Activated T-cell treated with anti-CD3 and anti-CD28 coated beads, Interleukin-2, amount 50 U/mL, for 24 hours (primary cell): ENCODE measurements around the gene TNFSF12.

Source experiments
- DNase-seq: peaks from one replicate; pipeline ENCODE4 v3.0.0-alpha.2; 2020
- H3K27ac Mint-ChIP-seq: 2 replicates; pipeline ENCODE4 v1.8.0; 2020; ENCODE audit warnings: mild to moderate bottlenecking, mixed read lengths
- H3K27me3 Mint-ChIP-seq: 2 replicates; pipeline ENCODE4 v1.8.0; 2020; ENCODE audit warnings: mixed read lengths
- H3K36me3 Mint-ChIP-seq: 2 replicates; pipeline ENCODE4 v1.8.0; 2020; ENCODE audit warnings: low read depth, mixed read lengths
- H3K4me1 Mint-ChIP-seq: 2 replicates; pipeline ENCODE4 v1.8.0; 2020; ENCODE audit warnings: low read depth, mixed read lengths
- H3K4me3 Mint-ChIP-seq: 2 replicates; pipeline ENCODE4 v1.8.0; 2020; ENCODE audit warnings: mild to moderate bottlenecking, moderate library complexity, mixed read lengths
- H3K9me3 Mint-ChIP-seq: 2 replicates; pipeline ENCODE4 v1.8.0; 2020; ENCODE audit warnings: mixed read lengths

The TNFSF12 gene

DNA sequence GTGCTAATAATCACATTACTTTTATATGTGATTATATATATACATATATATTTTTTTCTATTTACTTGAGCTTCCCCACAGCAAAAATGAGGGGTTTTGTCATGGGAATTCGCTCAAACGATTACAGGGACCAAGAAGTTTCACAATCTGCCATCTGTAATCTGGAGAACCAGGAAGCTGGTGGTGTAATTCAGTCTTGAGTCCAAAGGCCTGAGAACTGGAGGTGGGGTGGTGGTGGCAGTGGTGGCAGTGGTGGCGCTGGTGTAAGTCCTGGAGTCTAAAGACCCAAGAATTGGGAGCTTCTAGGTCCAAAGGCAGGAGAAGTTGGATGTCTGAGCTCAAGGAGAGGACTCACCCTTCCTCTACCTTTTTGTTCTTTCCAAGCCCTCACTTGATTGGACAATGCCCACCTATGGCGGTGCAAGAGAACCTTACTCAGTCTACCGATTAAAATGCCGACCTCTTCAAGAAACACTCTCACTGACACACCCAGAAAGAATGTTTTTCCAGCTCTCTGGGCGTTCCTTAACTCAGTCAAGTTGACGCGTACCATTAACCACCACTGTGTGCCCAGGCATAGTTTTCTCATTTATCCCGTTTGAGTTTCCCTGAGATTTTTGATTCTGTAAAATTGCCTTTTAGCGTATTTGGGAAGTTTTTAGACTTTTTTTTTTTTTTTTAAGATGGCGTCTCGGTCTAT, 32.8 kb upstream of the TNFSF12 start:
- Mint-ChIP-seq H3K27me3 (no peaks in the 10 kb centered on the region), H3K27ac (peak overlapping the region; percentile 26), H3K36me3 (peaks cover 52% of the 10 kb centered on the region), H3K4me3 (no peak overlapping the region), H3K9me3 (no peaks in the 10 kb centered on the region), H3K4me1 (no peaks in the 10 kb centered on the region)
- DNase-seq = no peak

DNA sequence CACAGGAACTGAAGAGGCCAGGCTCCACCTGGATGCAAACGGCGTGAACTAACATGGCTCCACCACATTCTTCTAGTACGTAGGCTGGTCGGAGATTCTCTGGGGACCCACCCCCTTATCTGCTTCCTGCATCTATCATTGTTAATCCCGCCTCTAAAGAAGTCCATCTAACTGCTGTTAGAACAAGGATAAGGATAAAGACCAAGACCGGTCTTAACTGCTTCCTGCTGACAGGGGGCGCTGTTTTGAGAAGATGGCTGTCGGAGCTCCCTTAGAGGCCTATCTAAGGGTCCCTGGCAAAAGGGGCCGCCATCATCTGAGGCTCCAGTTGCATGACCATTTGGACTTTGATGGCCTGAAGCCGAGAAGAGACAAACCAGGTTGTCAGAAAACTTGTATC, 25.8 kb upstream of the TNFSF12 start:
- Mint-ChIP-seq H3K27me3 (no peaks in the 10 kb centered on the region), H3K4me1 (peaks cover 3% of the 10 kb centered on the region), H3K27ac (no peak overlapping the region), H3K4me3 (no peak overlapping the region), H3K36me3 (no peaks in the 10 kb centered on the region), H3K9me3 (peaks cover 3% of the 10 kb centered on the region)
- peak; percentile 51 for DNase-seq

DNA sequence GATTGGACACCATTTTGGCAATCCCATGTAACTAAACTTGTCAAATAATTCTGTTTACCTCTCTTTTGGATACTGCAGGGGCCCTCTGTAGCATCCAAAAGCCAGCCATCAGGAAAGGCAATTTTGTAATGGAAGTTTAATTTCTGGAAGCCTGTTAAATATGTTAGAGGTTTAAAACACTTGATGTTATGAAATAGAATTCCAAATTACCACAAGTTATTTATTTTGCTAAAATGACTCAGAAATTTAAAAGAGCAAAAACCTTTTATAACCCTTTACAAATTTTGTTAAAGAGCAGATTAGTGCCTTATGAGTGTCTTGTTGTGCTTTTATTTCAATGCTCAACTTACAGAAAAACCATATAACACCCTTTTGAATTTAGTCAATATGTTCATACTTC, 20.0 kb upstream of the TNFSF12 start:
- H3K4me1 Mint-ChIP-seq = no peaks in the 10 kb centered on the region
- no peaks in the 10 kb centered on the region for H3K27me3 Mint-ChIP-seq
- no peak overlapping the region for H3K27ac Mint-ChIP-seq
- H3K36me3 Mint-ChIP-seq = peaks cover 3% of the 10 kb centered on the region
- DNase-seq = no peak
- peaks cover 9% of the 10 kb centered on the region for H3K9me3 Mint-ChIP-seq
- no peak overlapping the region for H3K4me3 Mint-ChIP-seq

DNA sequence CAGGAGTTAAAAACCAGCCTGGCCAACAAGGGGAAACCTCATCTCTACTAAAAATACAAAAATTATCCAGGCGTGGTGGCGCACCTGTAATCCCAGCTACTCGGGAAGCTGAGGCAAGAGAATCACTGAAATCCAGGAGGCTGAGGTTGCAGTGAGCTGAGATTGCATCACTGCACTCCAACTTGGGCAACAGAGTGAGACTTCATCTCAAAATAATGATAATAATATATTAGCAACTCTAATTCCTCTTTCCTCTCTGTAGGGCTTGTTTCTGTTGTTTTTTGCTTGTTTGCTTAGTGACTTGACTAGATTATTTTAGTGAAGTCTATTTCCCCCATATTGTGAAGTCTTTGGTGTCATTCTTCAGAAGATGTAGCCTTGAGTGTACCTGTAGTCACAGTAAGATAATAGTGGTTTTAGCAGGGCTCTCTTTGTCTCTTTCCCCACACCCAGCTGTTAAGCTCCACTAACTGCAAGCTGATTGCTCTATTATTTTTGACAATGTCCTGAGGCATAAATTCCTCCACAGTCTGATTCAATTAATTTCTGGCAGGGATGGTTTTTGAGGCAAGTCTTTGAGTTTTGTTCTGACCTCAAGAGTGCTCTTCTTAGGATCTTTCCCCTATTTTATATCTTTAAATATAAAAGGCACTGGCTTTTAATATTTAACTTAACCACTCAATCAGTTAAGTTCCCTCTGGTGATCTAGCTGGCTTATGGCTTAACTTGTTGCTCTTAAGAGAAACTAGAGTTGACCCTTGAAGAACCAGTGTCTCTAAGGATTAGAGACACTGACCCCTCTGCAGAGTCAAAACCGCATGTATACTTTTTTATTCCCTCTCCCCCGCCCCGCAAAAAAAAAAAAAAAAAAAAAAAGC, 18.6 kb upstream of the TNFSF12 start:
- Mint-ChIP-seq H3K4me1 (no peaks in the 10 kb centered on the region), H3K36me3 (peaks cover 3% of the 10 kb centered on the region), H3K27ac (no peak overlapping the region), H3K27me3 (no peaks in the 10 kb centered on the region), H3K4me3 (no peak overlapping the region), H3K9me3 (peaks cover 9% of the 10 kb centered on the region)
- DNase-seq = no peak

DNA sequence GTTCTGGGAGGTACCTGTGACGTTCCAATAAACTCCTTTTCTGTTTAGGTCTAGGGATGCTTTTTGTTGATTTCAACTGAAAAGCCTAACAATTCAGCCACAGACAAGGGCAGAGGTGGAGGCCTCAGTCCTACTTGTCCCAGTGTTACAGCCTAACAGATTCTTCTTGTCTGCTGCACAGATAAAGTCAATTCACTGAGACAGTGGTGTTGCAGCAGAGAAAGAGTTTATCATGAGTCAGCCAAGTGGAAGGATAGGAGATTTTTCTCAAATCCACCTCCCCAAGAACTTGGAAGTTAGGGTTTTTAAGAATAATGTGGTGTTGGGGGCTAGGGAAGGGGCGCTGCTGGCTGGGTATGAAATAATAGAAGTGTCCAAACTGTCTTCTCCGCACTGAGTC, 10.8 kb upstream of the TNFSF12 start:
- Mint-ChIP-seq H3K27ac (no peak overlapping the region), H3K4me3 (no peak overlapping the region), H3K9me3 (no peaks in the 10 kb centered on the region), H3K36me3 (no peaks in the 10 kb centered on the region), H3K4me1 (no peaks in the 10 kb centered on the region), H3K27me3 (no peaks in the 10 kb centered on the region)
- DNase-seq = no peak

DNA sequence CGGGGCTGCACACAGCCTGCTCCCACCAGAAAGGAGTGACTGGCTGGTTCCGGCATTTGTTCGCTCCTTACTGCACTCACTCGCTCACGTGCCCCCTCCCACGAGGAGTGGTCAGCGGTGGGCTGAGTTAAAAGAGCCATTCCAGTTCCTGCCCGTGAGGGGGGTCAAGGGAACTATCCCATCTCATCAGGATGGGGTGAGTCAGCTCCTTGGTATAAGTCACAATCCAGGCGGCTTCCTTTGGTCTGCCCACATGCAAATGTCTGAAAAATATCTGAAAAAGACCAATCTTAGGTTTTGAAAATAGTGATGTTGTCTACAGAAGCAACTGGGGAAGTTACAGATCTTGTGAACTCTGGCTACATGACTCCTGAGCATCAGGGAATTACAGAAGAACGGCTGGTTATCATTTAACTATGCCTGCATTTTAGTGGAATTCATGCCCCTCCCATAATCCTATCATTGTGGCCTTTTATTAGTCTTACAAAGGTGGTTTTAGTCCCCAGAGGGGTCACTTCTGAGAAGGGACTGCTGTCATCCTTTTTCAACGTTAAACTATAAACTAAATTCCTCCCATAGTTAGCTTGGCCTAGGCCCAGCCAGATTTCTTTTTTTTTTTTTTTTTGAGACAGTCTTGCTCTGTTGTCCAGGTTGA, 9.8 kb upstream of the TNFSF12 start:
- DNase-seq = no peak
- no peak overlapping the region for H3K4me3 Mint-ChIP-seq
- no peaks in the 10 kb centered on the region for H3K27me3 Mint-ChIP-seq
- H3K27ac Mint-ChIP-seq = no peak overlapping the region
- no peaks in the 10 kb centered on the region for H3K4me1 Mint-ChIP-seq
- H3K9me3 Mint-ChIP-seq = no peaks in the 10 kb centered on the region
- H3K36me3 Mint-ChIP-seq = no peaks in the 10 kb centered on the region

DNA sequence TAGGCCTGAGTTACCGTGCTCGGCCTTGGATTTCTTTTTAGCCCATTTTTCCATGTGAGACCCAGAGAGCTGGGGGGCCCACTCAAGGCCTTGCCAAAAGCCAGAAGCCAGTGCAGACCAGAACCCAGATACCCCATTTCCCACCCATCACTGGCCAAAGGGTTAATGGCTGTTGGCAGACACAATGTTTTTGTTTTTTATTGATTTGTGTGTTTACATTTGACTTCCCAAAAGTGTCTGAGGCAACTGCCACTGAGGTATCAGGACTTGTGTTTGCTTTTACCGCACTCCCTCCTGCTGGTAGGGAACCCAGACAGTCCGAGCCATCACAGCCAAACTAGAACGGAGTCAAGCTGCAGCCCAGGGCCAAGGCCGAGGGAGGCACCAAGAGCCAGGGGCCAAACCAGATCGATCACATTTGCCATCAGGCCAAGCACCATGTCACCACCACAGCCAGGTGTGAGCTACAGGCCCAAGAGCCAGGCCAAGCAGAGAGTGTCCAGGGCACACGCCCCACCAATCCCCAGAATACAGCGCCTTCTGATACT, 7.7 kb upstream of the TNFSF12 start:
- H3K4me3 Mint-ChIP-seq = no peak overlapping the region
- no peak for DNase-seq
- no peak overlapping the region for H3K27ac Mint-ChIP-seq
- H3K27me3 Mint-ChIP-seq = no peaks in the 10 kb centered on the region
- H3K36me3 Mint-ChIP-seq = no peaks in the 10 kb centered on the region
- H3K4me1 Mint-ChIP-seq = no peaks in the 10 kb centered on the region
- H3K9me3 Mint-ChIP-seq = no peaks in the 10 kb centered on the region

DNA sequence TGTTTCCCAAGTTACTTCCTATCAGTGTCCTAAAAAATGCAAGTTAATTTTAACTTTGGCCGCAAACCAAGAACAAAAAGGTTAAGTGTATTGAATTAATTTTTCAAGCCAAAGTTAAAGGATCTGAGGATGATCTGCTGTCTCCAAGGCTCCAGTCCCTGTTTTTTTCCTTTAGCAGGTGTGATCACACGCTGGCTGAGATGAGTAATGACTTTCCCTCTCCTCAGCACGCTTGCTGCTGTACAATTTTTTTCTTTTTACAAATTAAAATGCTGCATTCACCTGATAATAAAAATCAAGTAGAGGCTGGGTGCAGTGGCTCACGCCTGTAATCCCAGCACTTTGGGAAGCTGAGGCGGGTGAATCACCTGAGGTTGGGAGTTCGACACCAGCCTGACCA, 3.9 kb upstream of the TNFSF12 start:
- H3K4me1 Mint-ChIP-seq = peaks cover 13% of the 10 kb centered on the region
- DNase-seq = no peak
- H3K4me3 Mint-ChIP-seq = no peak overlapping the region
- no peaks in the 10 kb centered on the region for H3K9me3 Mint-ChIP-seq
- no peak overlapping the region for H3K27ac Mint-ChIP-seq
- no peaks in the 10 kb centered on the region for H3K27me3 Mint-ChIP-seq
- no peaks in the 10 kb centered on the region for H3K36me3 Mint-ChIP-seq

DNA sequence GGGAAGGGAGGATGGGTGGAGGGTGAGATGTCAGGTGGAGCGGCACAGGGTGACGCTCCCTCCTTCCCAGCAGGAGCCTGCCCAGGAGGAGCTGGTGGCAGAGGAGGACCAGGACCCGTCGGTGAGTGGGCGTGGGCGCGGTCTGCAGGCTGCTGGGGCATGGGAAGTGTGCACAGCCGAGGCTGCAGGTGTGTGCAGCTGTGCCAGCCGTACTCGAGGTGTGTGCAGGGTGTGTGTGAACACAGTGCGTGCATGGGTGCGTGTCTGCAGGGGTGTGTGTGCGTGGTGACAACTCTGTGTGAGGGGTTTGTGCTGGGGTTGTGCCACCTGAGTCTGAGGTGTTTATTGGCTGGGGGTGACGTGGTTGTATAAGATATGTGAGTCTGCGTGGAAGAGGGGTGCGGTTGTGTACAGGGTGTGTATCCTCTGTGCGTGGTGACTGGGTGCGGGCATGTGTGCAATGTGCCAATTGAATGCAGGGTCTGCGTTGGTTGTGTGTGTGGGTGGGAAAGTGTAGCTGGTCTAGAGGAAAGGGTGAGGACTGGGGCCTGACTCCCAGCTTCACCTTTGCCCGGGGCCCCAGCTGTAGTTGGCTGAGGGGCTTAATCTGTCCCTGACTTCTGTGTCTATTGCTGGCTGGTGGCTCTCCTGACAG, 670 bp downstream of the TNFSF12 start:
- no peak for DNase-seq
- H3K27ac Mint-ChIP-seq = peak overlapping the region; percentile 58
- H3K36me3 Mint-ChIP-seq = no peaks in the 10 kb centered on the region
- no peaks in the 10 kb centered on the region for H3K9me3 Mint-ChIP-seq
- H3K27me3 Mint-ChIP-seq = no peaks in the 10 kb centered on the region
- H3K4me1 Mint-ChIP-seq = peaks cover 53% of the 10 kb centered on the region
- peak overlapping the region; percentile 69 for H3K4me3 Mint-ChIP-seq

DNA sequence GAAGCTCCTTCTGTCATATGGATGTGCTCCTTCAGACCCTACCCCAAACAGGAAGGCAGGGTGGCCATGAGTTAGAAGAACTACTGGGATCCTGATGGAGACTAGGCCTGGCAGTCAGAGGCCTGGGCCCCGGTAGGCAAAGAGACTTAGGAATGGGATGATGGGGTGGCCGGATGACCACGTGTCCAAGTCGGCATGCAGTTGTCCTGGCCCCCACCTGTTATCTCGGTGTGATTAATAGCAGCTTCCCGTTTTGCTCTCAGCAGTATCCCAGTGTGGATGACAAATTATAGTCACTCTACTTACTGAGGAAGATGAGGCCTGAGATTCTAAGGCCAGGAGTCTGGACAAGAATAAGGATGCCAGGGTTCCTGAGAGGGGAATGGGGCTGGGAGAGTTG, 1.5 kb downstream of the TNFSF12 start:
- no peak for DNase-seq
- no peaks in the 10 kb centered on the region for H3K27me3 Mint-ChIP-seq
- no peaks in the 10 kb centered on the region for H3K36me3 Mint-ChIP-seq
- no peaks in the 10 kb centered on the region for H3K9me3 Mint-ChIP-seq
- peak overlapping the region; percentile 29 for H3K27ac Mint-ChIP-seq
- H3K4me1 Mint-ChIP-seq = peaks cover 57% of the 10 kb centered on the region
- peak overlapping the region; percentile 69 for H3K4me3 Mint-ChIP-seq

DNA sequence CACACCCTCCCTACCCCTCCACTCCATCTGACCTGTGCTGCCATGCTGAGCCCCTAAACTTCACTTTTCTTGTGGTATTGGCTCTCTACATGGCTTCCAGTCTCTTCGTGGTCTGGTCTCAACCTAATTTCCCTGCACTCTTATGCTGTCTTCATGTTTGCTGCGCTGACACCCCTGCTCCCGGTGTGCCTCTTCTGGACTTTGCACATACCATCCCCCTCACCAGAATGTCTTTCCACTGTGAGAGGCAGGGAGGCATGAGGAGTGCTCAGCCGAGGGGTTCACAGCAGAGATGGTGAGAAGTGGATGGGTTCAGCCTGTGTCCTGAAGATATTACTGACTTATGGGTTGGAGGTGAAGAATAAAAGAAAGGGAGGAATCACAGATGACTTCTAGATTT, 2.5 kb downstream of the TNFSF12 start:
- Mint-ChIP-seq H3K27me3 (no peaks in the 10 kb centered on the region), H3K27ac (peak overlapping the region; percentile 29)

DNA sequence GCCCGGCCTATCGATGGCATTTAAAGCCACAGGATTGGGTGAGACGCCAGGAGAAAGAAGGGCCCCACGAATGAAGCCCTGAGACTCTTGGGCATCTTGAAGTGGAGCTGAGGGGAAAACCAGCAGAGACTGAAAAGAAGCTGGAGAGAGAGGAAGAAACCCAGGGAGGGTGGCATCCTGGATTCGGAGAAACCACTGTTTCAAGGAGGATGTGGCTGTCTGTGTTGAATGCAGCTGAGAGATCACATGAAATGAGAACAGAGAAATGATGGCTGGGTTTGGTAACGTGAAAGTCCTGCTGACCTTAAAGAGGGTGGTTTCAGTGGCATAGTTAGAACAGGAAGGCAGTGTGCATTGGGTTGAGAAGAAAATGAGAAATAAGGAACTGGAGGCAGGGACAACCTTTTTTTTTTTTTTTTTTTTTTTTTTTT, 3.8 kb downstream of the TNFSF12 start:
- H3K27me3 Mint-ChIP-seq = no peaks in the 10 kb centered on the region
- DNase-seq = peak; percentile 53
- peak overlapping the region; percentile 45 for H3K4me3 Mint-ChIP-seq
- no peaks in the 10 kb centered on the region for H3K9me3 Mint-ChIP-seq
- peaks cover 63% of the 10 kb centered on the region for H3K4me1 Mint-ChIP-seq
- no peaks in the 10 kb centered on the region for H3K36me3 Mint-ChIP-seq
- peak overlapping the region; percentile 87 for H3K27ac Mint-ChIP-seq

More for the DNA sequence above, 2.5 kb downstream of the TNFSF12 start:
- Mint-ChIP-seq H3K9me3 (no peaks in the 10 kb centered on the region), H3K36me3 (no peaks in the 10 kb centered on the region), H3K4me3 (no peak overlapping the region), H3K4me1 (peaks cover 60% of the 10 kb centered on the region)
- no peak for DNase-seq

DNA sequence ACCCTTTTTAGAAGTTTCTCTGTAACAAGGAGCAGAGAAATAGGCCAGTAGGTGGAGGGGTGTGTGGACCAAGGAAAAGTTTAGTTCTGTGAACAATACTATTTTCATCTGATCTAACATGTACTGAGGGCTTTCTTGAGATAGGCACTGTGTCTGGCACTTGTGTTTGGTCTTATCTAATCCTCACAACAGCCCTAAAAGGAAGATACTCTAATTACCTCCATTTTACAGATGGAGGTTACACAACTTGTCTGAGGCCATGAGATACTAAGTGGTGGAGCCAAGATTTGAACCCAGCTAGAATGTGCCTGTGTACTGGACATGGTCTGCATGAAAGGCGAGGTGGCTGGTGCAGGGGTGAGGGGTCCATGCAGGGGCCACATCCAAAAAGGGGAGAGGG, 4.5 kb downstream of the TNFSF12 start:
- no peak for DNase-seq
- peak overlapping the region; percentile 87 for H3K27ac Mint-ChIP-seq
- H3K27me3 Mint-ChIP-seq = no peaks in the 10 kb centered on the region
- H3K4me3 Mint-ChIP-seq = no peak overlapping the region
- no peaks in the 10 kb centered on the region for H3K9me3 Mint-ChIP-seq
- no peaks in the 10 kb centered on the region for H3K36me3 Mint-ChIP-seq
- peaks cover 66% of the 10 kb centered on the region for H3K4me1 Mint-ChIP-seq

DNA sequence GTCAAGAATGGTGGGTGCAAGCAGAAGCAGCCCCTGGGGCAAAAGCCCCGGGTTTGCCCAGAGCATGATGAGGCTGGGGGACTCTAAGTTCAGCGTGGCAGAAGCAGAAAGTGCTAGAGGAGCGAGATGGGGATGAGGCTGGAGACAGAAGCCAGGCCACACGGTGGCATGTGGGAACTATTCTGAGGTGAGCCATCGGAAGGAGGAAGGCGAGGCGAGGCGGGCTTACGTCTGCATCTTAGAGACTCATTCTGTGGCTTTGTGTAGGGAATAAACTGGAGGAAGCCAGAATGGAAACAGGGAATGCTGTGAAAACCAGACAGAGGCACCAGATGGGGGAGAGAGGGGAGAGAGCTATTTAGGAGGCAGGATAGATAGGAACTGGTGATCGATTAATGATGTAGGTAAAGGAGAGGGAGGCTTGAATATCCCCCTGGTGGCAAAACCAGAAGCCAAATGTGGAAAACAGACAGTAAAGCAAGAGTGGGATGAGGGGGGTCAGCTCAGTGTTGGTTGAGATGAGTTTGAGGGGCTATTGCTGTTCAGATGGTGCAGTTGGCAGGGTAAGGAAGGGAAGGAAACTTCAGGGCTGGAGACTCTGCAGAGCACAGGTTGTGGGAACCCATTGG, 6.6 kb downstream of the TNFSF12 start:
- Mint-ChIP-seq H3K27ac (peak overlapping the region; percentile 53), H3K4me1 (peaks cover 69% of the 10 kb centered on the region), H3K9me3 (no peaks in the 10 kb centered on the region), H3K4me3 (no peak overlapping the region), H3K27me3 (no peaks in the 10 kb centered on the region), H3K36me3 (no peaks in the 10 kb centered on the region)
- DNase-seq = no peak
